T-helper 2 cell treated with Interferon-gamma antibody and Interleukin-4, amounts not matched to agents 100 ng/mL and 5 ng/mL, for 36 hours (primary cell): ENCODE data around the gene FYCO1. TPM values are rescaled to one million over a fixed set of nuclear protein-coding genes. Genes with fewer than 3 reads are reported as not detected.
"Not testable (repeated sequence)": the region's sequence is repeated elsewhere in the genome, so short reads cannot be mapped to it uniquely, and the experiment has no call there.

ENCODE experiments used
- intact Hi-C: fragments of 100-400 bp; cut with micrococcal nuclease; formaldehyde crosslinking; loops from one replicate; pipeline ENCODE4 v1.15.1; 2023
- total RNA-seq: library from RNA; stranded (reverse); gene quantifications from 2 replicates; pipeline ENCODE4 v1.2.3, GENCODE V29; 2022

FYCO1 gene
- total RNA-seq, 1 donor from 2014 or later, result 15.7 TPM

DNA sequence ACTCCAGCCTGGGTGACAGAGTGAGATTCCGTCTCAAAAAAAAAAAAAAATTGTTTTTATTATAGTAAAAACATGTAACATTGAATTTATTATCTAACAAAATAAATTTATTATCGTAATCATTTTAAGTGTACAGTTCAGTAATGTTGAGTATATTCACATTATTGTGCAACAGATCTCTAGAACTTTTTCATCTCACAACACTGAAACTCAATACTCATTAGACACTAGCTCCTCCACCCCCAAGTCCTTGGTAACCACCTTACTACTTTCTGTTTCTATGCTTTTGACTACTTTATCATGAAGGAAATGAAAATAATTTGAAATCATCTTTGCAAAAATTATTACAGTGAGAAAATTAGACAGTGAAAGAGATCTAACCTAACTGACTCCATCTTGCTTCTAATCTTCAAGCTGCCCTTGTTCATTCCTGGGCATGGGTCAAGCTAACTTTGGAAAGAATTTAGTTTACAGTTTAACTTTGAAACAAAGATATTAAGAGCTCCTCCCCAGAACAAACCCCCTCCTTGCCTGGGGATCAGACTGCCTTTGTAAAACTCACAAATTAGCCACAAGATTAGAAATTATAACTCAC is 15.0 kb upstream of the FYCO1 start:
- intact Hi-C loops, result no loop called here

DNA sequence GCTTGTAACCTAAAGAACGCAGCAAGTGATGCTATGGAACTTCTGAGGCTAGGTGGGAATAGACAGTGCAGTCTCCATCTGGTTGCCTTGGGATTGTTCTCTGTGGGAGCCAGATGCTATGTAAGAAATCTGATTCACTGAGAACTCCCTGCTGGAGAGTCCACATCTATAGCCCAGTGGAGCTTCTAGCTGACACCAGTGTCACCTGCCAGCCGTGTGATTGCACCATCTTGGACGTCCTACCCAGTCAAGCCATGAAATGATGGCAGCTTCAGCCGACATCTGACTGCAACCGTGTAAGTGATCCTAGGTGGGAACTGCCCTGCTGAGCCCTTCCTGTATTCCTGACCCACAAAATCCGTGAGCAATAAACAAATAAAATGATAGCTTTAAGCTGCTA is 12.4 kb upstream of the FYCO1 start:
- intact Hi-C loops, result no loop called here

DNA sequence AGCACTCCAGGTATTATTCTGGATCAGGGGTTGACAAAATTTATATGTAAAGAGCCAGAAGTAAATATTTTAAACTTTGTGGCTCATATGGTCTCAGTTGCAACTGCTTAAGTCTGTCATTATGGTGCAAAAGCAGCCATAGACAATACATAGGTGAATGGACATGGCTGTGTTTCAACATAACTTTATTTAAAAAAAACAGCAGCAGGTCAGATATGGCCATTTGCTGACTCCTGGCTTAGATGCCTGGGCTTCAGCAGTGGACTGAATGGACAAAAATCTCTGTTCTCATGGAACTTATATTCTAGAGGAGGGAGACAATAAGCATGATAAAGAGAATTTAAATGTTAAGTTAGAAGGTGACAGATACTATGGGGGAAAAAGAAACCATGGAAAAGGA is 11.7 kb upstream of the FYCO1 start:
- intact Hi-C loops, result no loop called here

DNA sequence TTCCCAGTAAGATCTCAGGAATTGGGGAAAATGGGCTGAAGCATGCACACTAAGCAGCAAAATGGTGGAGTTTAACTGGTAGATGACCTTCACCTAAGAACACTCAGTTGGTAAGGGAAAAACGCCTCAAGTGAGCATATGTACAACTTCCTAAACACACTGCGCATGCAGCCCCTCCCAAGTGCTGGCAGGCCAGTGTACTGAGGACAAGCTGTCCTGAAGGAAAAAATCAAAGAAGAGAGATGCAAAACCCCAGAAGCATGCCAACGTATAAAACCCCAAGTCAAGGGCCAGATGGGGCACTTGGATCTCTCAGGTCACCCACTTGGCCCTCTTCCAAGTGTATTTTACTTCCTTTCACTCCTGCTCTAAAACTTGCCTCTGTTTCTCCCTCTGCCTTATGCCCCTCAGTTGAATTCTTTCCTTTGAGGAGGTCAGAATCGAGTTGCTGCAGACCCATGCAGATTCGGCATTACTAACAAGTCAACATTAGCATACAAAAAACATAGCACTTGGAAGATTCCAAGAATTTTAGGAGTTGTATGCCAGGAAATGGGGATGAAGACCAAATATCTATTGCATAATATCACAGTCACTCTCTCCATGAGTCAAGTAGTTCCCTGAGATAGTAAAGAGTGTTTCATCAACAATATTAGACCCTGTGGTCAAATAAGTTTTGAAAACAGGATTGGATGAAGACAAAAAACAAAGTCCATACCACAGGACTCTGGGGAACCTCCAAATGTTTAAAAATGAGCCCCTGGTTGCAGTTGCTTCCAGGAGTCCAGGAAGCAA is 10.8 kb upstream of the FYCO1 start:
- intact Hi-C loops, result no loop called here

DNA sequence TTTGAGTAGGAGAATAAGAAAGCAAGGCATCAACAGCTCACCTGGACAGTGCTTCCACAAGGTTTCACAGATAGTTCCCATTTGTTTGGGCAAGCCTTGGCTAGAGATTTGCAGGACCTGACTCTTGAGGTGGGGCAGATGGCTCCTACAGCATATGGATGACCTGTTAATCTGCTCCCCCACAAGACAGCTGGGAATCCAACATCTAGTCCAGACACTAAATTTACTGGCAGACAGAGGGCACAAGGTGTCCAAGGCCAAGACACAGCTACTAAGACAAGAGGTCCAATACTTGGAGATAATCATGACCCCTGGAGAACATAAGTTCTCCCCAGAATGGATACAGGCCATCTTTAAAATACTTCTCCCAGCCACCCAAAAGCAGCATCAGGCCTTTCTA is 8.1 kb upstream of the FYCO1 start:
- intact Hi-C loops, result not testable (repeated sequence)

DNA sequence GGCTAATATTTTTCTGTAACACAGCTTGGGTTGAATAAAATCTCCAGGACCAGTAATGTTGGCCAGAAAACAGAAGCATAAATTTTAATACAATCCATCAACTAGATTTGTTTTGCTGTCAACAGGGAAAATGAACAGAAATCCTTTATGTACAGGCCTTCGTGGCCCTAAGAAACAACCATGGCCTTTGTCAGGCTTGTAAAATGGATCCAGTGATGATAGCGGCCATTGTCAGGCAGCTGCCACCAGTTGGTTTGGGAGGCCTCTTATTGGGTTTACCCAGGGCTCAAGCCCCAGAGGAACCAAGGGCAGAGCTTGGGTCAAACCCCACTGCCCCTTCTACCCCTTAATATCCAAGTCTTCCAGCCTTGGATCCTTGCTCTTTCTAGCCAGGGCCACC is 5.6 kb upstream of the FYCO1 start:
- intact Hi-C loops, result no loop called here

DNA sequence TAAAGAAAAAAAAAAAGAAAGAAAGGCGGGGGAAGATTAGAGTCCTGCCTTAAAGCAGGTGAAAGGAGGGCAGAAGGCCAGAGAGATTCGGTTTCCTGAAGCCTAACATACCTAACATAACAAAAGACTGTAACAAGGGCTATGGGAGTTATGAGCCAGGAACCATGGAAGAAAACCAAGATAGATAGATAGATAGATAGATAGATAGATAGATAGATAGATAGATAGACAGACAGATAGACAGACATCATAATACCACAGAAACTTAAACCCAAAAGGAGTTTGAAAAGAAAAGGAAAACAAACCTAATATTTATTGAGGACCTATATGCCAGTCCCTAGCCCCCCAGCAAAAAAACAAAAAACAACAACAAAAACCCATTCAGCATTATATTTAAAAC is 2.3 kb upstream of the FYCO1 start:
- intact Hi-C loops, result no loop called here

DNA sequence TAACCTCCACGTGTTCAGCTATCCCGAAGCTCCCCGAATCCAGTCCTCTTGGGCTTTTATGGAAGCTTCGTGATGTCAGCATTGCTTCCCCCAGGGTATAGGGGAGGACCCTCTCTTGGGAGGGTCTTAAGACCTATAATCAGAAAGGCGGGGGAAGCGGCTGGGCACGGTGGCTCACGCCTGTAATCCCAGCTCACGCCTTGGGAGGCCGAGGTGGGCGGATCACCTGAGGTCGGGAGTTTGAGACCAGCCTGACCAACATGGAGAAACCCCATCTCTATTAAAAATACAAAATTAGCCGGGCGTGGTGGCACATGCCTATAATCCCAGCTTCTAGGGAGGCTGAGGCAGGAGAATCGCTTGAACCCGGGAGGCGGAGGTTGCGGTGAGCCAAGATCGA is 1.9 kb upstream of the FYCO1 start:
- intact Hi-C loops, result not testable (repeated sequence)

DNA sequence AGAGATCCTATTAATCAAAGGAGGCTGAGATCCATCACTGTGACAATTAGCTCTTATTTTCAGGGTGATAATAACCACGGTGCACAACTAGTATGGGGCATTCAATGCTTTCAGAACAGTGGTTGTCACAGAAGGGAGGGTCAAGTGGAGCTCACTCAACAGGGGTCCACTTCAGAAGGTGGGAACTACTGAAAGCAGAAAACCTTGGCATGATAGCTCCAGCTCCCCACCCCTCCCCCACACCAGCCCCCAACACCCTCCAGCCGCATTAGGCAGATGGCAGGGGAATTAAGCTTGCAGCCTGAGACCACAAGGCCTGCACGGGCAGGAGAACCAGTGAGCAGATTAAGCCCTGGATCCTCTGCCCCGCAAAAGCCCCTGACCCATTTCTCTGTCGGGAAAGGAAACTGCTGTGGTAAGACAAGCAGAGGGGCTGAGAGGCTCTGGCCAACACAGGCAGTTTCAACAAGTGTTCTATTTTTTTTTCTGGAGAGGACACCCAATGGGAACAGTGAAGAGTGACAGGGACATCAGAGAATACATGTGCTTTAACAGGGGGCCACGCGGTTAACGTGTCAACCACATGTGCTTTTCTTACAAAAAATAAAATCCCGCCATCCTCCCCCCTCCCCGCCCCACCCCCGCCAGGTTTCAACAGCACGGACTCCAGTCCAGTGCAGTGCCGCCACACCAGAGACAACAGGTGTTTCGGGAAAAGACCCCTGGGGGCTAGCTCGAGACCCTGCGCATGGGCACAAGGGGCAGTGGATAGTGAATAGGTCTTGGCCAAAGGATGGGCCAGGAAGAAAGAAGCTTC is 997 bp downstream of the FYCO1 start:
- intact Hi-C loops, result loop anchor here (1.0 to 5.0 kb wide), 3 partner anchors 16 to 983 kb away; partner anchors contain the start of genes CCDC12, CXCR6 and NBEAL2

DNA sequence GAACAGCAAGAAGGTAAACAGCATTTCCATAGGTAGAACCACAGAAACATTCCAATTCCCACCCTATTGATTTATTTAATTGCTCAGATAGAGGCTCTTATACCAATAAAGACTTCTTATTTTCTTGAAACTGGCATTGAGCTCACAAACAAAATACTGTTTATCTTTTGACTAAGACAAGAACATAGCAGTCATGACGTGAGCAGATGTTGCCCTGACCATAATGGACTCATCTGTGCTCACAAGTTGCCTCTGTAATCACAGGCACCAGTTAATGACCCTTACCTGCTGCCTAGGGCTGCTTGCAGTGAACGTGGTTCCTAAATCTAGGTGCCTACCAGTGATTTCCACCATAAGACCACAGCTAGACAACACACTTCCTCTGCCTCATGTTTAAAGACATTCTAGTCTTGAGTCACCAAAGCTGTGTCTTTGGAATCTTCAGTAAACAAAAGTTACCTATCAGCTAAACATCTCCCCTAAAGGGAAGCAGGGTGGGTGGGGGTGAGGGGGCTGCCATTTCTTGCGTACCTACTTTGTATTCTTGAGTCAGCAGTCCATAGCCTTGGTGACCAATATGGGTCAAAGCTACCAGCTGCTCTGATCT is 2.1 kb downstream of the FYCO1 start:
- intact Hi-C loops, result loop anchor here (2.0 to 5.0 kb wide), 3 partner anchors 51 to 984 kb away; partner anchors contain the start of genes CCDC12, CXCR6 and NBEAL2

DNA sequence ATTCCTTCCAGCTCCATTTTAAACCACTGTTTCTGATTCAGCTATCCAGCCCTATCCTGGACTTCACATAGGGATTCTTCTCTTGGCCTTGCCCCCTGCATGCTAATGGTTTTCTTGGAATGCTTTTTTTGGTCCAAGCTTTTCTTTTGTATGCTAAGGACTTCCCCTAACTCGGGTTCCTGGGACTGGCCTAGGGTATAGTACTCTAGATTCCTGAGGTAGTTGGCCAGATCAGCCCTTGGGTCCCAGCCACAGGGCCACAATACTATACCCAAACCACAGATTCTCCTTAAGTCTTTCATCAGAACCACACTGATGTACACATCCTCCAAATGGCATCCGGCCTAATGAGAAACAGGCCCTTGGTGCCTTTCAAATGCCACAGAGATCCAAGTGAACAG is 2.8 kb downstream of the FYCO1 start:
- intact Hi-C loops, result loop anchor here (2.0 to 5.0 kb wide), 3 partner anchors 51 to 984 kb away; partner anchors contain the start of genes CCDC12, CXCR6 and NBEAL2

DNA sequence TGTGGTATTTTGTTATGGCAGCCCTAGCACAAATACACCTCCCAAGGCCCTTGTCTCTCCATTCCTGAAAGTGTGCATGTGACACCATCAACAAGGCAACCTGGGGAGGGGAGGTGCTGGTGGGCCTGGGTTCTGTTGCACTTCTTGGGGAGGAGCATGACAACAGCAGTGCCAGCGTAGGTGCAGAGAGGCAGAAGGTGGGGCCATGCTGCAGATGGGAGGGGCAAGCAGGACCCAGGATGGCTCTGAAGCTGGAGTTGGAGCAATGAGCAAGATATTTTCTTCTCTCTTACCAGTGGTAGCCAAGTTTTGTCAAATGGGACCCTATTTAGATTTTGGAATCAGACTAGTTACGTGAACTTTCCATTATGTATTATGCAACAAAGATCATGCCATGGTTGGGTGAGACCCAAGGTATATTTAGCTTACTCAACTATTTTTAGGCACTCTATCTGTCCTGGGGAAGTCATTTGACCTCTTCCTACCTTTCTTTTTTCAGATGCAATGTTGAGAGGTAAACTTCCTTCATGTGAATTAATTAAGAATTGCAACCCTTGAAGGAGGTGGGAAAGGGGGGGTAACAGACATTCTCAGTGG is 3.4 kb downstream of the FYCO1 start:
- intact Hi-C loops, result loop anchor here (2.0 to 5.0 kb wide), 3 partner anchors 50 to 985 kb away; partner anchors contain the start of genes CCDC12, CXCR6 and NBEAL2

DNA sequence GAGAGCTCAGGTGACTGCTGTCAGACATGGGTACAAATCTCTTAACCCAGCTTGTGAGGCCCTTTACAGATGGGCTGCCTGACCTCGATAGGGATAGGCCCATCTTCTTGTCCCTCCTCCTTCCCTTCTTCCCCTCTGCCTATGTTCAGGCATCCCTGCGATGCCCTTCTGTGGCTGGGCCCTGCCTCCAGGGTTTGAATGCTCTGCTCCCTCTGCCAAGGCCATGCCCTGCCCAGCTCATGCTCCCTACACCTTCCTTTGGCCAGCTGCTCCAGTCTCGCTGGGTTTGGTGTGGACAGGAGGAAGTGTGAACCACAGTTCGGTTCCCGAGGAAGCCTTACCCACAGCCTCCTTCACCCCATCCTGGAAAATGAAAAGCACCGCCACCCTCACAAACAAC is 4.3 kb downstream of the FYCO1 start:
- intact Hi-C loops, result loop anchor here (5.0 kb wide), 2 partner anchors 49 to 986 kb away; partner anchors contain the start of genes CCDC12, CXCR6 and NBEAL2

DNA sequence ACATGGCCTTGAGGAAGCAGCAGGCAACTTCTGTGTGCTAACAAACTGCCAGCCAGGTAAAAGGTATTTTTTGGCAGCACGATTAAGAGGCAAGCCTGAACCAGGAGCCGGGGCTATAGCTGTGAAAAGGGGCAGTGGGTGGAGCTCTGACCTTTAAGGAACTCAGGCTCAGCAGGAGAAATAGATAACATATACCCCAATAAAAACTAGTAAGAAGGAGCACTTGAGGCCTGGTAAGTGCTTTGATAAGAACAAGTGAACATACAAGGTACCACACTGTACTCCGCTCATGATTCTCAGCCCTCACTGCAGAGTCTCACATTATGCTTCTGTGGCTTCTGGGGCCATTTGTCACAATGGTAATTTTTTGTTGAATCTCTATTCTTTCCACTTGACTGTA is 5.4 kb downstream of the FYCO1 start:
- intact Hi-C loops, result loop anchor here (5.0 kb wide), 2 partner anchors 48 to 987 kb away; partner anchors contain the start of genes CCDC12, CXCR6 and NBEAL2

DNA sequence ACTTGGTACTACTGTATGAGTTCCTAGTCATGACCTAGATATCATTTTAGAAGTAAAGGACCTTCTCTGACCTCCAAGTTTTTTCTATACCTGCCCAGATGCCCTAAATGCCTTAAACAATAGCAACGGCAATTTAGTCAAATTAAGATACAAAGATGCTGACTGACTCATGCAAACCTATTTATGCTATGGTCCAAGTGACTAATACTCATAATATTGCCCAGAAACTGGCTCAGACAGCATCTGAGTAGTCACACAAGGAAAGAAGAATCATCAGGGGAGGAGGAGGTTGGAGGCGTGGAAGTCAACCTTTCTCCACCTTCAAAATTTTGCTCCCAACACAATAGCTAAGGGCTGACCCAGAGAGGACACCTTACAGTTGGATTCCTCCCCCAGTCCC is 6.8 kb downstream of the FYCO1 start:
- intact Hi-C loops, result no loop called here

DNA sequence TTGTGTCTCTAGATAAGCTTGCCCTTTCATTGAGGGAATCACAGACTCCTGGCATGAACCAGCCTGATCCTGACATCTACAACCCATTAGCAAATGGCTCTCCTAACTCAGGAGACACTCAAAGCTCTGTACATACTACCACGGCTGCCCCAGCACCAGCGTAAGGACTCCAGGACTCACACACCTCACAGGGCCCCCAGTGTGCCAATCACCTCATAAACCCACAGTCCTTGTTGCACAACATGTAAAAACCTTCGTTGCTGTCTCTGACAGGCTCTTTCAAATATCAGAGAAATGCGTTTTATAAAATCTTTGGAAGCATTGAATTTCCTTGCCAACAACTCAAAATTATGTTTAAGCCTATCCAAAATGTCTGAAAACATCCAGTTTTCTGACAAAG is 7.3 kb downstream of the FYCO1 start:
- intact Hi-C loops, result no loop called here

DNA sequence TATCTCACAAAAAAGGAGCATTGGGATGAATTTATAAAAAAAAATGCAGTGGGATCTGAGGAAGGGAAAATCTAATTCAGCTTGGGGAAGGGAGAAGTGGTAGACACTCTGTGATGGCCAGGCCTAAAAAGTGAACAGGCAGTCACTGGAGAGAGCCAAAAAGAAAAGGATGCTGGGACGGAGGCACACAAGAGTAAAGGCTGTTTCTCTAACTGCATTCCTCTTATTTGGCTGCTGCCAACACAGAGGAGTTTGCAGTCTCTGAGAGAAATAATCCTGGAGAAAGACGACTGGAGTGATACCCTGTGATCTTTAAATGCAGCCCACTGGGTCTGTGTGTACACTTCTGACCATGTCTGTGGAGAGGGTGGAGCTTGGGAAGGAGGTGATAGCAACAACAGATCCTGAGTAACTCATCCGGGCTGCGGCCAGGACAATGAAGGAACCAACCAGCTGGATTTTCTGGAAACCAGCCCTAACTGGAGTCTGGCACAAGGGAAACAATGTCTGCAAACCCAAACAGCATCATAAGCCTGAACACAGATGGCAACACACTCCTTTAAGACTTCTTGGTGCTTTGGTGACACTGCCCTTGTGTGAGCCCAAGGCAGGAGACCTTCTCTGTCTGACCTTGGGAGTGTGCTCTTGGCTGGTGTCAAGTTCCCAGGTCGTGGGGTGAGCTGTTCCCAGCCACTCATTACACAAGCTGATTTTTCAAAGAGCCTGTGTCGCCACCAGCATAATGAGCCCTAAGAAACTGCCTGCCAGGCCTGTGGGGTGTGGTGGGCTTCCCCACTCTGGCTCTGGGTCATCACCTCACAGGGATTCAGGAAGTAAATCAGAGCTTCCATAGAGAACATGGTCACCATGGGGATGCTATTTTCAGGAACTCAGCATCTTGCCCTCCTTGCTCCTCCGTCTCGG is 8.0 kb downstream of the FYCO1 start:
- intact Hi-C loops, result no loop called here

DNA sequence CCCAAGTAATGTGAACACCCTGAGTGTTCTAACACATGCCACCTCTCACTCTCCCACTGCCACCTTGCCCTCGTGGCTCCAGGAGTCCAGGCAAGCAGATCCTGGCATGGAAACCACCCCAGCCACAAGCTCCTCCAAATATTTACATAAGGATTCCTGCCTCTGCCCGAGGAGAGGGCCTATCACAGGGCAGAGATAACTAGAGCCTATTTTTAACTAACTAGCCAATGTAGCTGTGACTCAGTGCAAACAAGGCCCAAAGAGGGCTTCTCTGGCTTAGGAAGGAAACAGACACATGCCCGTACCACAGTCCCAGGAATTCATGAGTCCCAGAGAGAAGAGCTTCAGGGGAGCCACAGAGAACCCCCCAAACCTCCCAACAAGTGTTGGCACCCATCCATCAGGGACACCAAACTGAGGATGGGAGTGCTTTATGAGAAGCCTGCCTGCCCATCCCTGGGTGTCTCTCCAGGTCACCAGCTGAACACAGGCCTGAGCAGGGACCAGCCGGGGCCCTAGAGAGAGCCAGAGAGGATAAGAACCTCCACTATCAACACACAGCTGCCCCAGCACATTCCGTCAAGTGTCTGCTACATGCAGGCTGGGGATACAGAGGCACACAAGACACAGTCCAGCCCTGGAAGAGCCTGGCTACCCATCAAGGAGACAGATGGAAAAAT is 9.2 kb downstream of the FYCO1 start:
- intact Hi-C loops, result no loop called here
